ENCODE data around the gene GLUD1.
"Not testable (repeated sequence)": the region's sequence is repeated elsewhere in the genome, so short reads cannot be mapped to it uniquely, and the experiment has no call there.

The GLUD1 gene

DNA sequence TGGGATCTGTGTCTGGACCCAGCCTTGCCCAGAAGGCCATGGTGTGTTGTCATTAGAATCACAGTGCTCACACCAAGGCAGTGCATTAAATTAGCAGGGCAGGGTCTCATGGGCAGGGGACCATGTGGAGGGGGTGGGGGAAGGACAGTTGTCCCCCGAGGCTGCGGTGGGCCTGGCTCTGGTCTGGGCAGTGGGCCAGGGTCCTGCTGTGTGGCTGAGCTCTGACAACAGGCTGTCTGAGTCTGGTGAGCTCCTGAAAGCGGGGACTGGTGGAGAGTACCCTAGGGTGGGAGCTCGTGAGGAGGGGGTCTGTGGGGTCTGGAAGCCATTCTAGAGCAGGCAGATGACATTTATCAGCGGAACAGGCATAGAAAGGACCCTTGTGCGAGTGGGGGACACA, 76.5 kb downstream of the GLUD1 start:
- DNase-seq (ENCODE audit: low read depth, low spot score); H3K4me1 ChIP-seq (ENCODE audit: insufficient read depth, insufficient read length); H3K27me3 ChIP-seq (ENCODE audit: insufficient read depth, insufficient read length); H3K36me3 ChIP-seq (ENCODE audit: insufficient read depth, insufficient read length, low read length); H3K4me3 ChIP-seq (ENCODE audit: insufficient read length, low read depth); H3K9ac ChIP-seq (ENCODE audit: insufficient read length, low read depth); H3K9me3 ChIP-seq (ENCODE audit: insufficient read depth, low read length): not testable (repeated sequence)

GRCh38 chr10:87014986-87015716, 79.5 kb downstream of the GLUD1 start:
- H3K4me1 ChIP-seq (ENCODE audit: insufficient read depth, insufficient read length); H3K4me3 ChIP-seq (ENCODE audit: insufficient read length, low read depth); DNase-seq (ENCODE audit: low read depth, low spot score); H3K9me3 ChIP-seq (ENCODE audit: insufficient read depth, low read length); H3K9ac ChIP-seq (ENCODE audit: insufficient read length, low read depth); H3K27me3 ChIP-seq (ENCODE audit: insufficient read depth, insufficient read length); H3K36me3 ChIP-seq (ENCODE audit: insufficient read depth, insufficient read length, low read length): not testable (repeated sequence)

GRCh38 chr10:87013528-87013927, 81.1 kb downstream of the GLUD1 start:
- not testable (repeated sequence) for H3K9ac ChIP-seq (ENCODE audit: insufficient read length, low read depth); H3K4me3 ChIP-seq (ENCODE audit: insufficient read length, low read depth); H3K9me3 ChIP-seq (ENCODE audit: insufficient read depth, low read length); H3K36me3 ChIP-seq (ENCODE audit: insufficient read depth, insufficient read length, low read length); H3K4me1 ChIP-seq (ENCODE audit: insufficient read depth, insufficient read length); DNase-seq (ENCODE audit: low read depth, low spot score); H3K27me3 ChIP-seq (ENCODE audit: insufficient read depth, insufficient read length)

- DNase-seq (ENCODE audit: low read depth, low spot score); H3K27me3 ChIP-seq (ENCODE audit: insufficient read depth, insufficient read length); H3K9ac ChIP-seq (ENCODE audit: insufficient read length, low read depth); H3K4me1 ChIP-seq (ENCODE audit: insufficient read depth, insufficient read length); H3K9me3 ChIP-seq (ENCODE audit: insufficient read depth, low read length); H3K36me3 ChIP-seq (ENCODE audit: insufficient read depth, insufficient read length, low read length); H3K4me3 ChIP-seq (ENCODE audit: insufficient read length, low read depth): not testable (repeated sequence)
These were observed 85.4 kb downstream of the GLUD1 start for GRCh38 chr10:87009134-87009696.

DNA sequence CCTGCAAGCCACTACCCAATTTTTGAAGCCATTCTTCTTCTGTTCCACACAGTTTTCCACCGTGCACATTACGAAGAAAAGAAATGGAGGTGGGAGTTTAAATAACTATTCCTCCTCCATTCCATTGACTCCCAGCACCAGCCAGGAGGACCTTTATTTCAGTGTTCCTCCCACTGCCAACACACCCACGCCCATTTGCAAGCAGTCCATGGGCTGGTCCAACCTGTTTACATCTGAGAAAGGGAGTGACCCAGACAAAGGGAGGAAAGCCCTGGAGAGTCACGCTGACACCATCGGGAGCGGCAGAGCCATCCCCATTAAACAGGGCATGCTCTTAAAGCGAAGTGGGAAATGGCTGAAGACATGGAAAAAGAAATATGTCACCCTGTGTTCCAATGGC, 86.3 kb downstream of the GLUD1 start:
- not testable (repeated sequence) for H3K9ac ChIP-seq (ENCODE audit: insufficient read length, low read depth); DNase-seq (ENCODE audit: low read depth, low spot score); H3K9me3 ChIP-seq (ENCODE audit: insufficient read depth, low read length); H3K4me3 ChIP-seq (ENCODE audit: insufficient read length, low read depth); H3K4me1 ChIP-seq (ENCODE audit: insufficient read depth, insufficient read length); H3K27me3 ChIP-seq (ENCODE audit: insufficient read depth, insufficient read length); H3K36me3 ChIP-seq (ENCODE audit: insufficient read depth, insufficient read length, low read length)

DNA sequence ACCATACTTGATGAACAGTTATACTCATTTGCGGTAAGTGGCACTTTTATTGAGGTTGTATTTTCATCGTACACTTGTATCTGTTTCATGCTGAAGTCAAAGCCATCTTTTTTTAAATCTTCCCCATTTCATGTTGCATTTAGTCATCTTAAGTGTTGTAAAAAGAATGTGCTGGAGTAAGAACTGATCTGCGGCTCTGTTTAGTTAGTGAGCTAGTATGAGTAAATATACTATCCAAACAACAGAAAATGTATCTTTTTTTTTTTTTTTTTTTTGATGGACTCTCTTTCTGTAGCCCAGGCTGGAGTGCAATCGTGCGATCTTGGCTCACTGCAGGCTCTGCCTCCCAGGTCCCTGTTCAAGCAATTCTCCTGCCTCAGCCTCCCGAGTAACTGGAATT, 87.0 kb downstream of the GLUD1 start:
- H3K9me3 ChIP-seq (ENCODE audit: insufficient read depth, low read length); DNase-seq (ENCODE audit: low read depth, low spot score); H3K36me3 ChIP-seq (ENCODE audit: insufficient read depth, insufficient read length, low read length); H3K4me1 ChIP-seq (ENCODE audit: insufficient read depth, insufficient read length); H3K27me3 ChIP-seq (ENCODE audit: insufficient read depth, insufficient read length); H3K4me3 ChIP-seq (ENCODE audit: insufficient read length, low read depth); H3K9ac ChIP-seq (ENCODE audit: insufficient read length, low read depth): not testable (repeated sequence)

DNA sequence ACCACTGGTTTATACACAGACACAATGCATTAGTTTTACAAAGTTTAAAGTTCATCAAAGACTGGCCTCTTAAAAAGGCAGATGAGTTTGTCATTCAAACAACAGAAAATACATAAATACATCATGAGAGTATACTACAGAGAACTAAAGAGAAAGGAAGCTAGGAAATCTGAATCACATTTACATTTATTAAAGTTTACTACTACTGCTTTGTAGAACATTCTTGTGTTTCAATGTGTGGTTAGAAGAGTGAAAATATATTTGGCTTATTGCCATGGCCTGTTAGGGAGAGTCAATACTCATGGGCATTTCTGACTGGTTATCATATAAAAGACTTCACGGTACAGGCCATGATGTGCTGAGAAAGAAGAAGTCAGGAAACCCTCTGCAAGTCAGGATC, 87.5 kb downstream of the GLUD1 start:
- H3K36me3 ChIP-seq (ENCODE audit: insufficient read depth, insufficient read length, low read length); H3K27me3 ChIP-seq (ENCODE audit: insufficient read depth, insufficient read length); H3K4me3 ChIP-seq (ENCODE audit: insufficient read length, low read depth); DNase-seq (ENCODE audit: low read depth, low spot score); H3K9me3 ChIP-seq (ENCODE audit: insufficient read depth, low read length); H3K9ac ChIP-seq (ENCODE audit: insufficient read length, low read depth); H3K4me1 ChIP-seq (ENCODE audit: insufficient read depth, insufficient read length): not testable (repeated sequence)

DNA sequence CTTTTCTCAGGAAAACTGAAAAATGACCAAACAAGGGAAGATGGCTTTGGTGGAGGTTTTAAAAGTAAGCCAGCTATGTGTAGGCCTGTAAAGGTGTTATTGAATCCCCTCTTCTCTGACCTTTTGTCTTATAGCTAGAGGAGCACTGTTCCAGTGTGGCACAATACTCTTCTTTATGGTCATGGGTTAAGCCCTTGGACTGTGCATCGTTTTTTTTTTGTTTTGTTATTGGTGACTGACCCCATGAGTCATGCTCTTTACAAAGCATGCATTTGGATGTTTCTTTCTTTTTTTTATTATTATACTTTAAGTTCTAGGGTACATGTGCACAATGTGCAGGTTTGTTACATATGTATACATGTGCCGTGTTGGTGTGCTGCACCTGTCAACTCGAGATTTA, 94.2 kb downstream of the GLUD1 start:
- no peaks in the 10 kb centered on the region for H3K9me3 ChIP-seq (ENCODE audit: insufficient read depth, low read length)
- no peaks in the 10 kb centered on the region for H3K27me3 ChIP-seq (ENCODE audit: insufficient read depth, insufficient read length)
- no peak overlapping the region for H3K4me3 ChIP-seq (ENCODE audit: insufficient read length, low read depth)
- no peak for TF ChIP-seq SUZ12 (IDR thresholded peaks at IDR 0.05; ENCODE audit: extremely low read depth, insufficient read depth, insufficient read length)
- no peak for TF ChIP-seq YY1 (IDR thresholded peaks at IDR 0.05; ENCODE audit: insufficient read depth, insufficient read length)
- TF ChIP-seq ZNF274 (IDR thresholded peaks at IDR 0.05; ENCODE audit: low read depth, low read length) = no peak
- no peaks in the 10 kb centered on the region for H3K36me3 ChIP-seq (ENCODE audit: insufficient read depth, insufficient read length, low read length)
- H3K9ac ChIP-seq (ENCODE audit: insufficient read length, low read depth) = no peak overlapping the region
- H3K4me1 ChIP-seq (ENCODE audit: insufficient read depth, insufficient read length) = no peaks in the 10 kb centered on the region
- no peak for DNase-seq (ENCODE audit: low read depth, low spot score)

Measured in NT2/D1 (cell line).